A673 (cell line): Measurements from ENCODE around the gene FTO. TPM values are rescaled to one million over a fixed set of nuclear protein-coding genes. Genes with fewer than 3 reads are reported as not detected.

ENCODE experiments used
- BruUV-seq: library from RNA; stranded (reverse); fragments of 400-500 nt; replicated peaks from 2 replicates; lab custom pipeline; 2021; lab: Mats Ljungman, UMichigan
- CTCF ChIA-PET: fragments of 300-600 bp; sonication (Branson Sonifier 250); formaldehyde crosslinking; loops from one replicate; lab custom pipeline; 2022; ENCODE audit warnings: antibody characterized with exemption; lab: Charles Lee
- POLR2A ChIA-PET: fragments of 300-600 bp; sonication (Branson Sonifier 250); formaldehyde crosslinking; loops from one replicate; lab custom pipeline; 2022; ENCODE audit warnings: antibody characterized with exemption; ENCODE audit not compliant: low non-redundant PET; lab: Charles Lee
- DNase-seq: peaks from one replicate; pipeline ENCODE4 v3.0.0-alpha.2; 2015; ENCODE audit warnings: low spot score
- H3K27ac ChIP-seq: fragments of 200-600 bp; sonication (generic); 2 replicates; pipeline ENCODE4 v1.5.1; 2016; ENCODE audit warnings: mixed run types, low read depth, mild to moderate bottlenecking, mixed read lengths, antibody characterized with exemption, low read length; ENCODE audit not compliant: poor library complexity, severe bottlenecking
- H3K27me3 ChIP-seq: fragments of 200-600 bp; sonication (generic); replicated peaks from 2 replicates; pipeline ENCODE4 v1.6.1; 2017; ENCODE audit warnings: mixed run types, low read depth, mild to moderate bottlenecking, mixed read lengths, antibody characterized with exemption, low read length; ENCODE audit not compliant: insufficient read depth, poor library complexity
- H3K36me3 ChIP-seq: fragments of 200-600 bp; sonication (generic); 2 replicates; pipeline ENCODE4 v1.6.1; 2016; ENCODE audit warnings: mixed run types, mild to moderate bottlenecking, mixed read lengths, antibody characterized with exemption, low read length; ENCODE audit not compliant: insufficient read depth, poor library complexity, severe bottlenecking
- H3K4me1 ChIP-seq: fragments of 200-600 bp; sonication (generic); 2 replicates; pipeline ENCODE4 v1.6.1; 2017; ENCODE audit warnings: mixed run types, mild to moderate bottlenecking, mixed read lengths, antibody characterized with exemption, low read length; ENCODE audit not compliant: insufficient read depth, poor library complexity, severe bottlenecking
- H3K4me3 ChIP-seq: fragments of 200-600 bp; sonication (generic); 2 replicates; pipeline ENCODE4 v1.5.1; 2016; ENCODE audit warnings: low read depth, mixed run types, mild to moderate bottlenecking, mixed read lengths, low read length; ENCODE audit not compliant: poor library complexity, severe bottlenecking
- H3K9me3 ChIP-seq: fragments of 200-600 bp; sonication (generic); 2 replicates; pipeline ENCODE4 v1.6.1; 2016; ENCODE audit warnings: mixed run types, low read depth, mild to moderate bottlenecking, mixed read lengths, antibody characterized with exemption, low read length; ENCODE audit not compliant: poor library complexity, severe bottlenecking
- CTCF ChIP-seq: fragments of 300-800, 200-600 bp; sonication (generic); conservative IDR thresholded peaks from 2 replicates; pipeline ENCODE4 v1.5.1; 2017; ENCODE audit warnings: low read depth, mild to moderate bottlenecking, antibody characterized with exemption, low read length, moderate library complexity, mixed read lengths
- EZH2 ChIP-seq: fragments of 200-600 bp; sonication (generic); IDR thresholded peaks from 2 replicates; pipeline ENCODE4 v1.6.1; 2017; ENCODE audit warnings: borderline replicate concordance, low read depth, mild to moderate bottlenecking, mixed read lengths, antibody characterized with exemption, low read length; ENCODE audit not compliant: poor library complexity, severe bottlenecking
- intact Hi-C: fragments of 100-400 bp; cut with micrococcal nuclease; formaldehyde crosslinking; loops from one replicate; pipeline ENCODE4 v1.10.0; 2022; ENCODE audit not compliant: unreplicated experiment
- total RNA-seq: library from RNA; stranded (reverse); gene quantifications from 2 replicates; pipeline ENCODE4 v1.2.3, GENCODE V29; 2021

The FTO gene
- total RNA-seq, 1 experiment from 2014 or later, result 73.4 TPM

DNA sequence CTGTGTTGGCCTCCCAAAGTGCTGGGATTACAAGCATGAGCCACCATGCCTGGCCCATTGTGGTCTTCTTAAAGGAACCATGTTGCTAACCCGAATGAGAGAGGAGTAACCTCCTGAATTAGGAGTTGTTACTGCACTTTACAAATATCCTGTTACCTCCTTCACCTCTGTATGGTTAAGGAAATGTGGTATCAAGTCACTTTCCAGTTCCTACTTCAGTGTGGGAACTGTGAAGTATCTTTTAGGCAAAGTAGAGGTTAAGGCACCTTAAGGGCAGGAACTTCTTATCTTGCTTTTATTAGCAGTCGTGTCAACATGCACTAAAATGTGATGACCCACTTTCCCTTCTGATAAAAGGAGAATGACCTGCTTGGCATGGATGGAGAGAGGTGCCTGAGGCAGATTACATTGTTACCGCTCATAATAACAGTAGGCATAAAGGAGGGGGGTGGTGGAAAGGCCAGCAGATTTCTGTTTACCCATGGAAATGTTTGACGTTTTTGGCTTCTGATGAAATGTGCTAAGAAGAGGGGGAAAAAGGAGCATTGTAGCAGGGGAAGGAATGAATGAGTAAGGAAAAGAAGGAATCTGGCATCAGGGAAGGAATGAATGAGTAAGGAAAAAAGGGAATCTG, 28.5 kb downstream of the FTO start:
- H3K36me3 ChIP-seq, result no peaks in the 10 kb centered on the region
- no peak overlapping the region for H3K27ac ChIP-seq
- no peaks in the 10 kb centered on the region for H3K4me1 ChIP-seq
- no TSS peak for BruUV-seq
- H3K4me3 ChIP-seq, result no peak overlapping the region
- H3K9me3 ChIP-seq, result no peaks in the 10 kb centered on the region
- no peaks in the 10 kb centered on the region for H3K27me3 ChIP-seq
- intact Hi-C loops, result no loop called here
- ChIA-PET CTCF (interaction anchor here (0.7 kb wide), 1 partner anchor 35 kb away, joined by 8 read pairs; no protein-coding TSS in a partner anchor), POLR2A (no interaction called here)
- TF ChIP-seq CTCF (no peak), EZH2 (no peak)
- DNase-seq, result no peak

- Histone ChIP-seq H3K4me1 (no peaks in the 10 kb centered on the region), H3K27ac (no peak overlapping the region), H3K36me3 (no peaks in the 10 kb centered on the region), H3K27me3 (no peaks in the 10 kb centered on the region), H3K4me3 (no peak overlapping the region), H3K9me3 (no peaks in the 10 kb centered on the region)
- intact Hi-C loops, result no loop called here
- ChIA-PET POLR2A (no interaction called here), CTCF (no interaction called here)
- no TSS peak for BruUV-seq
- DNase-seq, result no peak
- no peak for TF ChIP-seq EZH2
- TF ChIP-seq CTCF, result no peak
These were observed 31.0 kb downstream of the FTO start for GRCh38 chr16:53734908-53735307.

DNA sequence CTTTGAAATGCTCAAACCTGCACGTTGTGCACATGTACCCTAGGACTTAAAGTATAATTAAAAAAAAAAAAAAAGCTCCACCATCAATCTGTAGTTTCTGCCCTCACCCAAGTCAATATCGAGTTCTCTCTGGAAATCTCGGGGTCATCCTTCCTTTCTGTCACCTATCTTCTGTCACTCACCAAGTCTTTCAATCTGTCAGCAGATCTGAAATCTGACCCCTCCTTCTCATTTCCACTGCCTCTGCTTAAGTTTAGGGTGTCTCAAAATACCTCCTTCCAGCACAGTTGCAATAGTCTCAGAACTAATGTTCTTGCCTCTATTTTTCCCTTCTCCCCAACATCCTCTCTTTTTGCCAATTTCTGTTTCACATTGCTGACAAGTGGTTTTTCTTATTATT, 32.3 kb downstream of the FTO start:
- no peak overlapping the region for H3K4me3 ChIP-seq
- TF ChIP-seq CTCF (no peak), EZH2 (no peak)
- intact Hi-C loops, result no loop called here

More for the DNA sequence above, 32.3 kb downstream of the FTO start:
- Histone ChIP-seq H3K27me3 (no peaks in the 10 kb centered on the region), H3K9me3 (no peaks in the 10 kb centered on the region), H3K27ac (no peak overlapping the region), H3K4me1 (no peaks in the 10 kb centered on the region), H3K36me3 (no peaks in the 10 kb centered on the region)
- POLR2A ChIA-PET, result interaction anchor here (0.5 kb wide), 1 partner anchor 163 kb away, joined by 7 read pairs; no protein-coding TSS in a partner anchor
- no TSS peak for BruUV-seq
- CTCF ChIA-PET, result no interaction called here
- no peak for DNase-seq
